ENCODE measurements around the gene DCDC2B. TPM values are rescaled to one million over a fixed set of nuclear protein-coding genes. Genes with fewer than 3 reads are reported as not detected.

DCDC2B gene
- total and polyA plus RNA-seq, 9 of the 15 experiments (the other 6 are each of a cell fraction or from before 2014, with no cell fraction given), result not detected

- TF ChIP-seq ZNF445 (CRISPR knock-in tag; IDR thresholded peaks at IDR 0.05; ENCODE audit: low read depth) (0 out of 2 replicates have a peak, but pooled peaks have one; percentile 44), SRSF7 (optimal IDR thresholded peaks at IDR 0.05; ENCODE audit: low read depth, low read length) (no peak), ZNF184 (CRISPR knock-in tag; IDR thresholded peaks at IDR 0.05) (no peak), ELF1 (tag; IDR thresholded peaks at IDR 0.05) (no peak), RUNX1 (IDR thresholded peaks at IDR 0.05; ENCODE audit: low read depth) (no peak), HOXB6 (CRISPR knock-in tag; IDR thresholded peaks at IDR 0.05; ENCODE audit: borderline replicate concordance) (no peak), XRCC4 (IDR thresholded peaks at IDR 0.05; ENCODE audit: extremely low read depth, insufficient read depth, insufficient read length) (no peak), FOXO4 (CRISPR knock-in tag; IDR thresholded peaks at IDR 0.05) (no peak), ZNF778 (CRISPR knock-in tag; IDR thresholded peaks at IDR 0.05) (no peak), CXXC5 (CRISPR knock-in tag; IDR thresholded peaks at IDR 0.05) (peak; percentile 77), PTTG1 (tag; IDR thresholded peaks at IDR 0.05; ENCODE audit: low read depth) (no peak), ID3 (CRISPR knock-in tag; IDR thresholded peaks at IDR 0.05) (no peak), ID3 (tag; IDR thresholded peaks at IDR 0.05) (0 out of 2 replicates have a peak, but pooled peaks have one; percentile 39), BACH1 (tag; IDR thresholded peaks at IDR 0.05) (peak; percentile 59; the same call in 1 of the 2 replicates), TEAD2 (tag; IDR thresholded peaks at IDR 0.05) (peak; percentile 42; the same call in 1 of the 2 replicates)
- TF ChIP-seq, protein P1, sequence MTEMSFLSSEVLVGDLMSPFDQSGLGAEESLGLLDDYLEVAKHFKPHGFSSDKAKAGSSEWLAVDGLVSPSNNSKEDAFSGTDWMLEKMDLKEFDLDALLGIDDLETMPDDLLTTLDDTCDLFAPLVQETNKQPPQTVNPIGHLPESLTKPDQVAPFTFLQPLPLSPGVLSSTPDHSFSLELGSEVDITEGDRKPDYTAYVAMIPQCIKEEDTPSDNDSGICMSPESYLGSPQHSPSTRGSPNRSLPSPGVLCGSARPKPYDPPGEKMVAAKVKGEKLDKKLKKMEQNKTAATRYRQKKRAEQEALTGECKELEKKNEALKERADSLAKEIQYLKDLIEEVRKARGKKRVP (CRISPR knock-in tag; IDR thresholded peaks at IDR 0.05), result 0 out of 2 replicates have a peak, but pooled peaks have one; percentile 10
- TF ChIP-seq, protein P2, sequence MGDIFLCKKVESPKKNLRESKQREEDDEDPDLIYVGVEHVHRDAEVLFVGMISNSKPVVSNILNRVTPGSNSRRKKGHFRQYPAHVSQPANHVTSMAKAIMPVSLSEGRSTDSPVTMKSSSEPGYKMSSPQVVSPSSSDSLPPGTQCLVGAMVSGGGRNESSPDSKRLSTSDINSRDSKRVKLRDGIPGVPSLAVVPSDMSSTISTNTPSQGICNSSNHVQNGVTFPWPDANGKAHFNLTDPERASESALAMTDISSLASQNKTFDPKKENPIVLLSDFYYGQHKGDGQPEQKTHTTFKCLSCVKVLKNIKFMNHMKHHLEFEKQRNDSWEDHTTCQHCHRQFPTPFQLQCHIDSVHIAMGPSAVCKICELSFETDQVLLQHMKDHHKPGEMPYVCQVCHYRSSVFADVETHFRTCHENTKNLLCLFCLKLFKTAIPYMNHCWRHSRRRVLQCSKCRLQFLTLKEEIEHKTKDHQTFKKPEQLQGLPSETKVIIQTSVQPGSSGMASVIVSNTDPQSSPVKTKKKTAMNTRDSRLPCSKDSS (IDR thresholded peaks at IDR 0.05; ENCODE audit: low read depth, partially characterized antibody), result no peak
- TF ChIP-seq, protein P3, sequence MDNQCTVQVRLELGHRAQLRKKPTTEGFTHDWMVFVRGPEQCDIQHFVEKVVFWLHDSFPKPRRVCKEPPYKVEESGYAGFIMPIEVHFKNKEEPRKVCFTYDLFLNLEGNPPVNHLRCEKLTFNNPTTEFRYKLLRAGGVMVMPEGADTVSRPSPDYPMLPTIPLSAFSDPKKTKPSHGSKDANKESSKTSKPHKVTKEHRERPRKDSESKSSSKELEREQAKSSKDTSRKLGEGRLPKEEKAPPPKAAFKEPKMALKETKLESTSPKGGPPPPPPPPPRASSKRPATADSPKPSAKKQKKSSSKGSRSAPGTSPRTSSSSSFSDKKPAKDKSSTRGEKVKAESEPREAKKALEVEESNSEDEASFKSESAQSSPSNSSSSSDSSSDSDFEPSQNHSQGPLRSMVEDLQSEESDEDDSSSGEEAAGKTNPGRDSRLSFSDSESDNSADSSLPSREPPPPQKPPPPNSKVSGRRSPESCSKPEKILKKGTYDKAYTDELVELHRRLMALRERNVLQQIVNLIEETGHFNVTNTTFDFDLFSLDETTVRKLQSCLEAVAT (IDR thresholded peaks at IDR 0.05), result peak in 1 of 2 experiments; percentile 65; a peak in 1 of 4 replicates
- TF ChIP-seq, protein P4, sequence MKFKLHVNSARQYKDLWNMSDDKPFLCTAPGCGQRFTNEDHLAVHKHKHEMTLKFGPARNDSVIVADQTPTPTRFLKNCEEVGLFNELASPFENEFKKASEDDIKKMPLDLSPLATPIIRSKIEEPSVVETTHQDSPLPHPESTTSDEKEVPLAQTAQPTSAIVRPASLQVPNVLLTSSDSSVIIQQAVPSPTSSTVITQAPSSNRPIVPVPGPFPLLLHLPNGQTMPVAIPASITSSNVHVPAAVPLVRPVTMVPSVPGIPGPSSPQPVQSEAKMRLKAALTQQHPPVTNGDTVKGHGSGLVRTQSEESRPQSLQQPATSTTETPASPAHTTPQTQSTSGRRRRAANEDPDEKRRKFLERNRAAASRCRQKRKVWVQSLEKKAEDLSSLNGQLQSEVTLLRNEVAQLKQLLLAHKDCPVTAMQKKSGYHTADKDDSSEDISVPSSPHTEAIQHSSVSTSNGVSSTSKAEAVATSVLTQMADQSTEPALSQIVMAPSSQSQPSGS (CRISPR knock-in tag; IDR thresholded peaks at IDR 0.05), result no peak
These were observed 8.5 kb upstream of the DCDC2B start, which contains the start of gene CCDC28B (continued) for GRCh38 chr1:32200226-32201010.

Data from K562 (cell line).